ENCODE data around the gene AHNAK2. TPM values are rescaled to one million over a fixed set of nuclear protein-coding genes. Genes with fewer than 3 reads are reported as not detected.

Gene AHNAK2
- total RNA-seq, 6 donors from 2014 or later: 4.3 to 48.0 (median 12.9) TPM

DNA sequence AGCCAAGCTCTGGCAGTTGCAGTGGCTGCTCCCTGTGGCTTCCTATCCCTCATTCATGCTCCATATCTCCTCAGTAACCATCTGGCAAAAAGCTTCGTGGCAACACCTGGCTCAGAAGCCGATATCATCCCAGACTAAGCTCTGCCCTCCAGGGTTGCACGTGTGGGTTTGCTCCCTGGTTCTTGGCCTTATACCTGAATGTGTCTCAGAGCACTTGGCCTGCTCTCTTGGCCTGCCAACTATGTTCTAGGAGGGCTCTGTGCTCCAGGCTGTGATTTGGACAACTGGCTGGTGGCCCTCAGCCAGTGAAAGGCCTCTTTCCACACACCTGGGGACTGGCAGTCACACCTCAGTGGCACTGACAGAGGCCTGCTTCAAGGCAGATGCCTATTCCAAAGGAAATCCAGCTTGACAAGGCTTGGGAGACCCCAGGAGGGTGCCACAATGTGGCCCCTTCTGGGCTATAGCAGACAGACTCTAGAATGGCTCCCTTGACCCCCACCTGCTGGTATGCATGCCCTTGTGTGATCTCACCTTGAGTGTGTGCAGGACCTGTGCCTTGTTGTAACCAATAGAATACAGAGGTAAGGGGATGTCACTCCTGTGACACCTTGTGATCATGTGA lies 43.0 kb downstream of the AHNAK2 start:
- no peak for ATAC-seq (ENCODE audit: low FRiP score in 2 of 2)
- H3K4me3 ChIP-seq: no peak overlapping the region
- TF ChIP-seq POLR2A (IDR thresholded peaks at IDR 0.05) (no peak), EP300 (IDR thresholded peaks at IDR 0.05) (no peak), POLR2AphosphoS5 (IDR thresholded peaks at IDR 0.05) (no peak)
- TF ChIP-seq, protein P1, sequence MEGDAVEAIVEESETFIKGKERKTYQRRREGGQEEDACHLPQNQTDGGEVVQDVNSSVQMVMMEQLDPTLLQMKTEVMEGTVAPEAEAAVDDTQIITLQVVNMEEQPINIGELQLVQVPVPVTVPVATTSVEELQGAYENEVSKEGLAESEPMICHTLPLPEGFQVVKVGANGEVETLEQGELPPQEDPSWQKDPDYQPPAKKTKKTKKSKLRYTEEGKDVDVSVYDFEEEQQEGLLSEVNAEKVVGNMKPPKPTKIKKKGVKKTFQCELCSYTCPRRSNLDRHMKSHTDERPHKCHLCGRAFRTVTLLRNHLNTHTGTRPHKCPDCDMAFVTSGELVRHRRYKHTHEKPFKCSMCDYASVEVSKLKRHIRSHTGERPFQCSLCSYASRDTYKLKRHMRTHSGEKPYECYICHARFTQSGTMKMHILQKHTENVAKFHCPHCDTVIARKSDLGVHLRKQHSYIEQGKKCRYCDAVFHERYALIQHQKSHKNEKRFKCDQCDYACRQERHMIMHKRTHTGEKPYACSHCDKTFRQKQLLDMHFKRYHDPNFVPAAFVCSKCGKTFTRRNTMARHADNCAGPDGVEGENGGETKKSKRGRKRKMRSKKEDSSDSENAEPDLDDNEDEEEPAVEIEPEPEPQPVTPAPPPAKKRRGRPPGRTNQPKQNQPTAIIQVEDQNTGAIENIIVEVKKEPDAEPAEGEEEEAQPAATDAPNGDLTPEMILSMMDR (IDR thresholded peaks at IDR 0.05): no peak
- DNase-seq: no peak
- H3K27me3 ChIP-seq: peaks cover 0 to 4% (median 0%) of the 10 kb centered on the region in 4 donors
- H3K9me3 ChIP-seq: no peaks in the 10 kb centered on the region
- H3K27ac ChIP-seq: no peak overlapping the region
- peaks cover 10 to 26% (median 13%) of the 10 kb centered on the region in 4 donors for H3K4me1 ChIP-seq
- H3K36me3 ChIP-seq: no peaks in the 10 kb centered on the region
- 87% methylated on average over 3 of the region's 3 CpGs for WGBS, 2 donors

DNA sequence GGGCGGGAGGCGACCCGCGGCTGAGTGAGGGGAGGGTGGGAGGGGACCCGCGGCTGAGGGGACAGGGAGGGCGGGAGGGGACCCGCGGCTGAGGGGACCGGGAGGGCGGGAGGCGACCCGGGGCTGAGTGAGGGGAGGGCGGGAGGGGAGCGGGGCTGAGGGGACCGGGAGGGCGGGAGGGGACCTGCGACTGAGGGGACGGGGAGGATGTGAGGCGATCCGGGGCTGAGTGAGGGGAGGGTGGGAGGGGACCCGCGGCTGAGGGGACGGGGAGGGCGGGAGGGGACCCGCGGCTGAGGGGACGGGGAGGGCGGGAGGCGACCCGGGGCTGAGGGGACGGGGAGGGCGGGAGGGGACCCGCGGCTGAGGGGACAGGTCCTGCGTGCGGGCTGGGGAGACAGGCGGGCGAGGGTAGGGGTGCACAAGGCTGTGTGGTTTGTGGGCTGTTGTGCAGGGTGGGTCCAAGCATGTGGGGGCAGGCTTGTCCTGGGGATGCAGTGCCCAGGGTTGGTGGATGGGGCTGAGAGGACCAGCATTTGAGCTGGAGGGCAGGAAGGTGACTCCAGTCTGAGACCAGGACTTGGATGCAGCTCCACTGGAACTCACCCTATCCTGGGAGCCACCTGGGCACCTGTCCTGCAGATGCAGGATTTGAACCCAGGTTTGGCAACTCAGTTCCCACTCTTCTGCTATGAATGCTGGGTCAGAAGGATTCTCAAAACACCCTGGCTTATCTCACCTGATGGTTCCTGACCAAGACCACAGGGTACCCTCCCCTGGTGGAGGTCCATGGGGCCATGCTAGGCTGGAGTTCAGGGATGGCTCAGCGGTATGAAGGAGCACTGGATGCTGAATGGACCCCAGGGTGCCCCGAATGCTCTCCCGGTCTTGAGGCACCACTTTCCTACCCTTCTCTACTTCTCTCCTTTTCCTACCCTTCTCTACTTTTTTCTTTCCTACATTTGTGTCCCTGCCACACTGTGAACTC lies 44.1 kb downstream of the AHNAK2 start:
- DNase-seq: peak in 1 of 2 donors; percentile 67
- Histone ChIP-seq H3K4me1 (peaks cover 10 to 26% (median 13%) of the 10 kb centered on the region in 4 donors), H3K9me3 (no peaks in the 10 kb centered on the region), H3K4me3 (peak overlapping the region in 3 of 4 donors; percentile 61 to 67 (median 65)), H3K27ac (peak overlapping the region in 1 of 4 donors; percentile 38), H3K27me3 (peaks cover 0 to 4% (median 0%) of the 10 kb centered on the region in 4 donors), H3K36me3 (no peaks in the 10 kb centered on the region)
- no peak for ATAC-seq (ENCODE audit: low FRiP score in 2 of 2)
- 32 to 50% methylated on average over 5 to 12 of the region's 42 CpGs for WGBS, 2 donors
- TF ChIP-seq EP300 (IDR thresholded peaks at IDR 0.05) (no peak), POLR2AphosphoS5 (IDR thresholded peaks at IDR 0.05) (no peak), POLR2A (IDR thresholded peaks at IDR 0.05) (no peak)
- TF ChIP-seq, protein P1 (IDR thresholded peaks at IDR 0.05): no peak

DNA sequence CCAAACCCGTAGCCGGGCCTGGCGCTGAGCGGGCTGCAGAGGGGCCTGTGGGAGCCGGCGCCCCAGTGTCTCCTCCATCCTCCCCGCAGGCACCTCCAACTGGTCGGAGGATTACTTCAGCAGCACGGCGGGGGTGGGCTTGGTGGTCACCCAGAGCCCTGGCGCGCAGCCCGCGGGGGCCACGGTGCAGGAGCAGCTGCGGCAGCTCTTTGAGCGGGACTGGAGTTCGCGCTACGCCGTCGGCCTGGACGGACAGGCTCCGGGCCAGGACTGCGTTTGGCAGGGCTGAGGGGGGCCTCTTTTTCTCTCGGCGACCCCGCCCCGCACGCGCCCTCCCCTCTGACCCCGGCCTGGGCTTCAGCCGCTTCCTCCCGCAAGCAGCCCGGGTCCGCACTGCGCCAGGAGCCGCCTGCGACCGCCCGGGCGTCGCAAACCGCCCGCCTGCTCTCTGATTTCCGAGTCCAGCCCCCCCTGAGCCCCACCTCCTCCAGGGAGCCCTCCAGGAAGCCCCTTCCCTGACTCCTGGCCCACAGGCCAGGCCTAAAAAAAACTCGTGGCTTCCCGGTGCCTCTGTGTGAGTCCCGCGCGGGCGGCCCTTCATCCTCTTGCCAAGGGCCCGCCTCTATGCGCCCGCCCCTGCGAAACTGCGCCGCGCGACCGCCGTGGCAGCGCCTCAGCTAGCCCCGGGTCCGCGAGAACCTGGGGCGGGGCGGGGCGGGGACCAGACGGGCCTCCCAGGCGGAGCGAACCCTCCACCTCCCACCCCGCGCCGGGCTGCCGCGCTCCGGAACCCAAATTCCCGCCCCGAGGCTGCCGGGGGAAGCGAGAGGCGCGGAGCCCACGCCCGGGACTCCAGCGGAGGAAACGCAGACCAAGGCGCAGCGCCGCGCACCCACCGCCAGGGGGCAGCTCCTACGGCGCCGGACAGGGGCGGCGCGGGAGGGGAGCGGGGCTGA lies 45.2 kb downstream of the AHNAK2 start:
- H3K4me1 ChIP-seq: peaks cover 10 to 26% (median 13%) of the 10 kb centered on the region in 4 donors
- DNase-seq (peak; percentile 78 to 96), ATAC-seq (ENCODE audit: low FRiP score in 2 of 2) (peak; percentile 84 to 93)
- TF ChIP-seq EP300 (IDR thresholded peaks at IDR 0.05) (no peak), POLR2A (IDR thresholded peaks at IDR 0.05) (peak in 1 of 4 donors; percentile 26), POLR2AphosphoS5 (IDR thresholded peaks at IDR 0.05) (peak; percentile 21 to 39)
- TF ChIP-seq, protein P1 (IDR thresholded peaks at IDR 0.05): peak; percentile 80 to 91 (median 86)
- H3K4me3 ChIP-seq: peak overlapping the region; percentile 56 to 67 (median 63)
- H3K36me3 ChIP-seq: no peaks in the 10 kb centered on the region
- WGBS, 2 donors: 19 to 20% methylated on average over 2 to 30 of the region's 100 CpGs
- H3K27ac ChIP-seq: peak overlapping the region in 2 of 4 donors; percentile 38 to 63
- peaks cover 0 to 4% (median 0%) of the 10 kb centered on the region in 4 donors for H3K27me3 ChIP-seq
- no peaks in the 10 kb centered on the region for H3K9me3 ChIP-seq

Measured in upper lobe of left lung (tissue), 6 donors.